Keratinocyte (primary cell): ENCODE results near the gene TENT4B. TPM values are rescaled to one million over a fixed set of nuclear protein-coding genes. Genes with fewer than 3 reads are reported as not detected.

ENCODE experiments used
- DNase-seq: peaks from one replicate; pipeline ENCODE4 v3.0.0-alpha.2; 2011; ENCODE audit warnings: low read depth, missing footprints, low spot score
- FAIRE-seq: peaks from 2 replicates; lab custom pipeline; 2011; peaks lifted over from hg19 to GRCh38; lab: Jason Lieb, UNC
- H2AFZ ChIP-seq: 2 replicates; pipeline ENCODE4 v1.6.0; 2012; ENCODE audit warnings: low read length, control low read depth, inconsistent platforms; ENCODE audit not compliant: control insufficient read depth
- H3K27ac ChIP-seq: 2 replicates; pipeline ENCODE4 v1.5.1; 2011; ENCODE audit warnings: low read length; ENCODE audit not compliant: control insufficient read depth, insufficient read depth
- H3K27me3 ChIP-seq: 3 replicates; pipeline ENCODE4 v1.6.0; 2011; ENCODE audit warnings: low read length; ENCODE audit not compliant: control insufficient read depth, insufficient read depth; ENCODE audit errors: extremely low read depth
- H3K36me3 ChIP-seq, 2 experiments: 2 replicates in 1 of 2; 3 replicates in 1 of 2; pipeline ENCODE4 v1.5.1; 2011; ENCODE audit warnings: low read length in 2 of 2, mild to moderate bottlenecking in 1 of 2; ENCODE audit not compliant: control insufficient read depth in 2 of 2, insufficient read depth in 2 of 2; ENCODE audit errors: extremely low read depth in 1 of 2
- H3K4me1 ChIP-seq: 3 replicates; pipeline ENCODE4 v1.5.1; 2011; ENCODE audit warnings: low read length; ENCODE audit not compliant: control insufficient read depth, insufficient read depth; ENCODE audit errors: extremely low read depth
- H3K4me2 ChIP-seq: 3 replicates; pipeline ENCODE4 v1.6.0; 2011; ENCODE audit warnings: low read depth, low read length; ENCODE audit not compliant: control insufficient read depth, insufficient read depth; ENCODE audit errors: extremely low read depth
- H3K4me3 ChIP-seq, 3 experiments: fragments of 200-600 bp in 1 of 3; sonication (generic) in 1 of 3; 2 replicates in 2 of 3; 3 replicates in 1 of 3; pipeline ENCODE4 v1.5.1; 2011 to 2016; ENCODE audit warnings: low read length in 3 of 3, mild to moderate bottlenecking in 3 of 3, control low read depth in 2 of 3, inconsistent platforms in 1 of 3, low read depth in 1 of 3, mixed read lengths in 1 of 3, mixed run types in 1 of 3, moderate library complexity in 1 of 3; ENCODE audit not compliant: control insufficient read depth in 2 of 3, insufficient read depth in 2 of 3; ENCODE audit errors: extremely low read depth in 1 of 3
- H3K79me2 ChIP-seq: 2 replicates; pipeline ENCODE4 v1.6.0; 2012; ENCODE audit warnings: low read length; ENCODE audit not compliant: control insufficient read depth, insufficient read depth
- H3K9ac ChIP-seq: 3 replicates; pipeline ENCODE4 v1.6.0; 2011; ENCODE audit warnings: low read length; ENCODE audit not compliant: control insufficient read depth, insufficient read depth; ENCODE audit errors: extremely low read depth
- H3K9me1 ChIP-seq: 3 replicates; pipeline ENCODE4 v1.6.0; 2011; ENCODE audit warnings: low read length; ENCODE audit not compliant: control insufficient read depth, insufficient read depth; ENCODE audit errors: extremely low read depth
- H3K9me3 ChIP-seq: 2 replicates; pipeline ENCODE4 v1.5.1; 2012; ENCODE audit warnings: low read depth, low read length; ENCODE audit not compliant: control insufficient read depth
- H4K20me1 ChIP-seq: 3 replicates; pipeline ENCODE4 v1.6.0; 2011; ENCODE audit warnings: low read length; ENCODE audit not compliant: control insufficient read depth, insufficient read depth; ENCODE audit errors: extremely low read depth
- CTCF ChIP-seq, 3 experiments: IDR thresholded peaks in 1 of 3; conservative IDR thresholded peaks in 1 of 3; optimal IDR thresholded peaks in 1 of 3; 2 replicates in 2 of 3; 3 replicates in 1 of 3; pipeline versions ENCODE3 to v1.5.1; 2011; ENCODE audit warnings: low read length in 3 of 3, mild to moderate bottlenecking in 3 of 3, moderate library complexity in 2 of 3, control low read depth in 1 of 3, inconsistent platforms in 1 of 3; ENCODE audit not compliant: insufficient read depth in 2 of 3; ENCODE audit errors: extremely low read depth in 1 of 3
- EZH2 ChIP-seq: IDR thresholded peaks from one replicate; pipeline ENCODE4 v1.6.1; 2012; ENCODE audit warnings: inconsistent platforms, mild to moderate bottlenecking, low read length, moderate library complexity
- dilution Hi-C: fragments of 300-500 bp; cut with MboI; formaldehyde crosslinking; loops from one replicate; pipeline ENCODE4 v1.7.0; 2020; ENCODE audit warnings: low sequenced_read_pairs; ENCODE audit not compliant: extremely low pct_ligation_motif_present
- polyA plus RNA-seq, 5 experiments: library from polyadenylated mRNA; depleted of rRNA in 3 of 5; stranded (reverse) in 3 of 5; stranded (forward) in 1 of 5; unstranded in 1 of 5; fragments of >200 nt; gene quantifications; 1 replicate in 1 of 5; 2 replicates in 3 of 5; 3 replicates in 1 of 5; pipeline versions ENCODE4 v1.2.1 to v1.2.3, GENCODE V29; 2011 to 2012; ENCODE audit warnings: missing spikeins in 2 of 5, low read depth in 1 of 5, low replicate concordance in 1 of 5

Gene TENT4B
- polyA plus RNA-seq, 1 donor (not counting 4 experiments of a cell fraction or from before 2014, with no cell fraction given): 14.8 TPM

GRCh38 chr16:50224286-50224685 is 71.2 kb downstream of the TENT4B start:
- no peaks in the 10 kb centered on the region for H3K9me3 ChIP-seq
- no peak overlapping the region for H3K27ac ChIP-seq
- H3K9me1 ChIP-seq: no peaks in the 10 kb centered on the region
- no peak for TF ChIP-seq CTCF (optimal IDR thresholded peaks at IDR 0.05 in 1 of 3, IDR thresholded peaks at IDR 0.05 in 1 of 3, conservative IDR thresholded peaks at IDR 0.05 in 1 of 3; ENCODE audit: extremely low read depth in 1 of 3, insufficient read depth in 2 of 3, low read length in 3 of 3)
- TF ChIP-seq EZH2: no peak
- H3K79me2 ChIP-seq: no peaks in the 10 kb centered on the region
- FAIRE-seq (no peak), DNase-seq (no peak)
- no peaks in the 10 kb centered on the region for H3K27me3 ChIP-seq
- no peak overlapping the region for H2AFZ ChIP-seq
- H3K4me3 ChIP-seq: no peak overlapping the region
- H3K4me2 ChIP-seq: no peak overlapping the region
- H3K4me1 ChIP-seq: no peaks in the 10 kb centered on the region
- no peaks in the 10 kb centered on the region for H4K20me1 ChIP-seq
- peaks cover 13% of the 10 kb centered on the region in 2 experiments for H3K36me3 ChIP-seq
- no peak overlapping the region for H3K9ac ChIP-seq
- dilution Hi-C loops: no loop called here

DNA sequence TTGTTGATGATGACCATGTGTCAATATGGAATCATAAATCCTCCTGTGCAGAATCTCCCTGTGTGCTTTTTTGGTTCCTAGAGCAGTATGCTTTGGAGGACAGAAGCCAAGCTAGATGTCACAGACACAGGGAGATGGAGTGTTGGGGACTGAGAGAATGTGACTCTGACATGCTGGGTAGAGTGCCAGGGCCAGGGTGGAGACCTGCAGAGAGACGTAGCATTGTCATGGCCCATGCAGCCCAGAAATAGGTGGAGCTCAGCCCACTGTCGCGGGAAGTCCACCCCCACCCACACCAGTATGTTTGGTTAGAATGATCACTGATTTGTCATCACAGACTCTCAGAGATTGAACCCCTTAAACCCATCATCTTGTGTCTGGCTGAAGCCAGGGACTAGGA is 74.0 kb downstream of the TENT4B start:
- FAIRE-seq: no peak
- no peaks in the 10 kb centered on the region for H3K9me1 ChIP-seq
- dilution Hi-C loops: no loop called here

More for the DNA sequence above, 74.0 kb downstream of the TENT4B start:
- TF ChIP-seq EZH2 (no peak), CTCF (optimal IDR thresholded peaks at IDR 0.05 in 1 of 3, IDR thresholded peaks at IDR 0.05 in 1 of 3, conservative IDR thresholded peaks at IDR 0.05 in 1 of 3; ENCODE audit: extremely low read depth in 1 of 3, insufficient read depth in 2 of 3, low read length in 3 of 3) (no peak)
- Histone ChIP-seq H4K20me1 (no peaks in the 10 kb centered on the region), H3K79me2 (no peaks in the 10 kb centered on the region), H3K4me1 (no peaks in the 10 kb centered on the region), H3K9ac (no peak overlapping the region), H3K4me3 (no peak overlapping the region), H3K27me3 (no peaks in the 10 kb centered on the region), H3K9me3 (no peaks in the 10 kb centered on the region), H2AFZ (no peak overlapping the region), H3K27ac (no peak overlapping the region), H3K36me3 (peaks cover 10% of the 10 kb centered on the region in 2 experiments), H3K4me2 (no peak overlapping the region)
- no peak for DNase-seq
